ENCODE data around the gene FANCE. TPM values are rescaled to one million over a fixed set of nuclear protein-coding genes. Genes with fewer than 3 reads are reported as not detected.

FANCE gene, protein sequence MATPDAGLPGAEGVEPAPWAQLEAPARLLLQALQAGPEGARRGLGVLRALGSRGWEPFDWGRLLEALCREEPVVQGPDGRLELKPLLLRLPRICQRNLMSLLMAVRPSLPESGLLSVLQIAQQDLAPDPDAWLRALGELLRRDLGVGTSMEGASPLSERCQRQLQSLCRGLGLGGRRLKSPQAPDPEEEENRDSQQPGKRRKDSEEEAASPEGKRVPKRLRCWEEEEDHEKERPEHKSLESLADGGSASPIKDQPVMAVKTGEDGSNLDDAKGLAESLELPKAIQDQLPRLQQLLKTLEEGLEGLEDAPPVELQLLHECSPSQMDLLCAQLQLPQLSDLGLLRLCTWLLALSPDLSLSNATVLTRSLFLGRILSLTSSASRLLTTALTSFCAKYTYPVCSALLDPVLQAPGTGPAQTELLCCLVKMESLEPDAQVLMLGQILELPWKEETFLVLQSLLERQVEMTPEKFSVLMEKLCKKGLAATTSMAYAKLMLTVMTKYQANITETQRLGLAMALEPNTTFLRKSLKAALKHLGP
- 1 to 10 TPM; 5.7 to 9.3 (median 8.1) TPM for total RNA-seq
- 10 to 100 TPM in 1 of 3 donors, 1 to 10 TPM in 2; 3.8 to 15.2 (median 4.5) TPM for polyA plus RNA-seq
- long read RNA-seq, donor 1, transcript FANCE-201 (10 exons, 2,554 nt), result major isoform, 10 of 20 reads
- long read RNA-seq, donor 1, partial matches to known transcripts, result 0 of 20 reads
- long read RNA-seq, donor 1, other reads (novel, unspliced or antisense), result 10 of 20 reads
- long read RNA-seq, donor 2, transcript FANCE-201 (10 exons, 2,554 nt), result major isoform, 19 of 30 reads
- long read RNA-seq, donor 2, partial matches to known transcripts, result 1 of 30 reads
- long read RNA-seq, donor 2, other reads (novel, unspliced or antisense), result 10 of 30 reads

DNA sequence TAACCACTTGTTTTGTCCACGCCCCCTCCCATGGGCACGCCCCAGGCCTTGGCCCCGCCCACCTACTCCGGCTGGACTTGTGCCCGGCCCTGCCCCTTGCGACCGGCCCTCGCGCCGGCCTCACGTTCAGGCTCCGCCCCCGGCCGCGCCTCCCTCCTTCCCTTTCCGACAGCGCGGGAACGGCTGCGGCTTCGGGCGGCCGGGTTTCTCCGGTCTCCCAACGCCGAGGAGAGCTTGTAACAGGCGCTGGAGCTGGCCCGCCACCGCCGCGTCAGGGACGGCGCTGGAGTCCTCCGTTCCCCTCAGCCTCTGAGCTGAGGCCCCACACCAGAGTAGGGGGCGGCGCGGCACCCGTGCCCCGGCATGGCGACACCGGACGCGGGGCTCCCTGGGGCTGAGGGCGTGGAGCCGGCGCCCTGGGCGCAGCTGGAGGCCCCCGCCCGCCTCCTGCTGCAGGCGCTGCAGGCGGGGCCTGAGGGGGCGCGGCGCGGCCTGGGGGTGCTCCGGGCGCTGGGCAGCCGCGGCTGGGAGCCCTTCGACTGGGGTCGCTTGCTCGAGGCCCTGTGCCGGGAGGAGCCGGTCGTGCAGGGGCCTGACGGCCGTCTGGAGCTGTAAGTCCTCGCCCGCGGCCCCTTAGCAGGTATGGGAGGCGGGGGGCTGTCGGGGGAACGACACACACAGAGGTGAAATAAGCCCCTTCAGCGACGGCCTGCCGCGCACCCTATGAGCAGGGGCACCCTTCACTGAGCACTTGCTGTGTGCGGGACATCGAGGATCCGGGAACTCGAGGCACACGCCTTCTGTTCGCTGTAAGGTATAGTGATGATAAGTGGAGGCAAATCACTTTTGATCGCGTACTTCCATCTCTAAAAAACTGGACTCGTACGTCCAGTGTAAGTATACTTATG is at the start of gene FANCE:
FANCE (plus strand) TSS at position 156 of the 908 bp plus-strand sequence; CDS start at position 364, 208 bp downstream.
- TF ChIP-seq, protein P1, sequence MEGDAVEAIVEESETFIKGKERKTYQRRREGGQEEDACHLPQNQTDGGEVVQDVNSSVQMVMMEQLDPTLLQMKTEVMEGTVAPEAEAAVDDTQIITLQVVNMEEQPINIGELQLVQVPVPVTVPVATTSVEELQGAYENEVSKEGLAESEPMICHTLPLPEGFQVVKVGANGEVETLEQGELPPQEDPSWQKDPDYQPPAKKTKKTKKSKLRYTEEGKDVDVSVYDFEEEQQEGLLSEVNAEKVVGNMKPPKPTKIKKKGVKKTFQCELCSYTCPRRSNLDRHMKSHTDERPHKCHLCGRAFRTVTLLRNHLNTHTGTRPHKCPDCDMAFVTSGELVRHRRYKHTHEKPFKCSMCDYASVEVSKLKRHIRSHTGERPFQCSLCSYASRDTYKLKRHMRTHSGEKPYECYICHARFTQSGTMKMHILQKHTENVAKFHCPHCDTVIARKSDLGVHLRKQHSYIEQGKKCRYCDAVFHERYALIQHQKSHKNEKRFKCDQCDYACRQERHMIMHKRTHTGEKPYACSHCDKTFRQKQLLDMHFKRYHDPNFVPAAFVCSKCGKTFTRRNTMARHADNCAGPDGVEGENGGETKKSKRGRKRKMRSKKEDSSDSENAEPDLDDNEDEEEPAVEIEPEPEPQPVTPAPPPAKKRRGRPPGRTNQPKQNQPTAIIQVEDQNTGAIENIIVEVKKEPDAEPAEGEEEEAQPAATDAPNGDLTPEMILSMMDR (IDR thresholded peaks at IDR 0.05), result no peak
- Histone ChIP-seq H3K9me3 (no peaks in the 10 kb centered on the region), H3K27me3 (ENCODE audit: insufficient read depth in 3 of 3, low read length in 2 of 3) (no peaks in the 10 kb centered on the region), H3K36me3 (ENCODE audit: insufficient read depth in 1 of 2, low read depth in 1 of 2) (peaks cover 0 to 15% of the 10 kb centered on the region in 2 donors), H3K4me3 (peak within 1 kb of the TSS; percentile 78), H3K4me1 (peaks cover 29% of the 10 kb centered on the region), H3K27ac (peak within 1 kb of the TSS; percentile 81)
- DNase-seq (peak; percentile 95 to 97), ATAC-seq (peak; percentile 89 to 94 (median 92))
- intact Hi-C loops (cut with DNase I), result loop anchor here (5.0 to 10.0 kb wide), 2 partner anchors 160 to 758 kb away; partner anchors contain the start of gene ILRUN (in 1 of the 2)
- WGBS, 3 donors, result 2 to 4% (median 4%) methylated on average over 61 to 87 of the region's 87 CpGs

DNA sequence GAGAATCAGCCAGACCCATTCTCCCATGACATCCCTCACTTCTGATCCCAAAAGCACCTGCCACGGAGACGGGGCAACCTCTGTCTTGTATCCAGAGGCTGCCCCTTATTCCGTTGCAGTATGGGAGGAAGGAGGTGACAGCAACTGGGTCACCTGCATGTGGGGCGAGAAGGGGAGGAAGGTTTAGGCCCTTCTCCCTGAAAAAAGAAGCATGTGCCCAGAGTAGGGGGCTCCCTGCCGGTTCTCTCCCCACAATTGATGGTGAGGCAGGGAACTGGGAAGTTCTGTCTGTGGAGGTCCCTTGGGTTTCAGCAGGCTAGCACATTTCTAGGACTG is 49.3 kb upstream of the FANCE start:
- WGBS, 3 donors, result 82 to 91% (median 87%) methylated on average over 5 of the region's 5 CpGs
- TF ChIP-seq, protein P1 (IDR thresholded peaks at IDR 0.05), result no peak
- DNase-seq (no peak), ATAC-seq (no peak)
- intact Hi-C loops (cut with DNase I), result no loop called here
- Histone ChIP-seq H3K9me3 (no peaks in the 10 kb centered on the region), H3K4me1 (peaks cover 18% of the 10 kb centered on the region), H3K27ac (no peak overlapping the region), H3K27me3 (ENCODE audit: insufficient read depth in 3 of 3, low read length in 2 of 3) (no peaks in the 10 kb centered on the region), H3K36me3 (ENCODE audit: insufficient read depth in 1 of 2, low read depth in 1 of 2) (peaks cover 0 to 6% of the 10 kb centered on the region in 2 donors), H3K4me3 (no peak overlapping the region)

DNA sequence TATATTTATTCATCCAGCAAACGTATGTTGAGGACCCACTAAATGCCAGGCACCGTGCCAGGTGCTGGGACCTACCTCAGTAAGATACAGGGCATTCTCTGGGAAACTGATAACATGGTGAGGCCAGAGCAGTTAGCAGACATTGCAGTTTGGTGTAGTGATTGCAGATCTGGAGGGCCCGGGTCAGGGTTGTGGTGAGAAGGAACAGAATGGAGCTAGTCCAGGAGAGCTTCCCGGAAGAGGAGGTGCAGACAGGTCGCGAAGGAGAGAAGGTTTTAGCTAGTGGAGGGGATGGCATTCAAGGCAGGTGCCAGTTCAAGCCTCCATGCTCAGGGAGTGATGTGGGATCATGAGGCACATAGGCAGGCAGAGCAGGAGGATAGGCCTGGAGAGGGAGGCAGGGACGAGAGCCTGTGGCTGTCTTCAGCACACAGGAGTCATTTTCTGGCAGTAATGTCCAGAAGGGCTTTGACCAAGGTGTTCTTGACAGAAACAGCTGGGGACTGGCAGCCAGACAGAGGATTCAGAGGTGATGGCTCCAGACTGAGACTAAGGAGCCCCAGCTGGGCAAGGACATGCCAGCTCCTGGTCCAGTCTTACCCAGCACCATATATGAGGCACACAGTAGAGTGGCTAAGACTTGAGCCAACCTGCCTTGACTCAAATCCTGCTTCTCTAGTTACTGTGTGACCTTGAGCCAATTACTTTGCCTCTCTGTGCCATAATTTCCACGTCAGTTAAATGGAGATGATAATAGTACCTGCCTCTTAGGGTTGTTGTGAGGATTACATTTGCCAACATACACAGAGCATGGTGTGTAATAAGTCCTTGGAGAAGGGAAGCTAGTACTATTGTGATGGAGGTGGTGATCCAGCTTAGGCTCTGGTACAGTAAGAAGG is 48.3 kb upstream of the FANCE start:
- Histone ChIP-seq H3K36me3 (ENCODE audit: insufficient read depth in 1 of 2, low read depth in 1 of 2) (peaks cover 0 to 6% of the 10 kb centered on the region in 2 donors), H3K4me1 (peaks cover 18% of the 10 kb centered on the region), H3K4me3 (no peak overlapping the region), H3K9me3 (no peaks in the 10 kb centered on the region), H3K27ac (no peak overlapping the region), H3K27me3 (ENCODE audit: insufficient read depth in 3 of 3, low read length in 2 of 3) (no peaks in the 10 kb centered on the region)
- DNase-seq, result no peak
- 79 to 91% (median 84%) methylated on average over 8 of the region's 8 CpGs for WGBS, 3 donors
- intact Hi-C loops (cut with DNase I), result no loop called here
- TF ChIP-seq, protein P1 (IDR thresholded peaks at IDR 0.05), result no peak
- ATAC-seq, result peak; percentile 17 to 64 (median 40)
